Fibroblast of mammary gland (primary cell): Measurements from ENCODE around the gene MORN3.
A peak's percentile ranks its signal among the peaks of the same experiment; 100 is the strongest.
"Not testable (repeated sequence)": the region's sequence is repeated elsewhere in the genome, so short reads cannot be mapped to it uniquely, and the experiment has no call there.

Experiments used
- DNase-seq: peaks from one replicate; pipeline ENCODE4 v3.0.0-alpha.2; 2010; ENCODE audit warnings: low read depth
- H3K4me3 ChIP-seq: 2 replicates; pipeline ENCODE4 v1.5.1; 2011; ENCODE audit warnings: low read depth, mild to moderate bottlenecking, low read length, moderate library complexity; ENCODE audit not compliant: control insufficient read depth
- TF ChIP-seq, protein P1 (sequence below): conservative IDR thresholded peaks from 2 replicates; pipeline ENCODE4 v1.5.1; 2011; ENCODE audit warnings: low read depth, low read length, inconsistent platforms; ENCODE audit not compliant: control insufficient read depth, insufficient read depth

MORN3 gene

GRCh38 chr12:121712461-121713256, 43.2 kb upstream of the MORN3 start, which contains the start of gene TMEM120B:
Gene TMEM120B (plus strand): TSS chr12:121712752. CDS start chr12:121712896, 144 bp downstream.
- peak within 1 kb of the TSS; percentile 82 for H3K4me3 ChIP-seq
- peak; percentile 56 for DNase-seq
- TF ChIP-seq, protein P1, sequence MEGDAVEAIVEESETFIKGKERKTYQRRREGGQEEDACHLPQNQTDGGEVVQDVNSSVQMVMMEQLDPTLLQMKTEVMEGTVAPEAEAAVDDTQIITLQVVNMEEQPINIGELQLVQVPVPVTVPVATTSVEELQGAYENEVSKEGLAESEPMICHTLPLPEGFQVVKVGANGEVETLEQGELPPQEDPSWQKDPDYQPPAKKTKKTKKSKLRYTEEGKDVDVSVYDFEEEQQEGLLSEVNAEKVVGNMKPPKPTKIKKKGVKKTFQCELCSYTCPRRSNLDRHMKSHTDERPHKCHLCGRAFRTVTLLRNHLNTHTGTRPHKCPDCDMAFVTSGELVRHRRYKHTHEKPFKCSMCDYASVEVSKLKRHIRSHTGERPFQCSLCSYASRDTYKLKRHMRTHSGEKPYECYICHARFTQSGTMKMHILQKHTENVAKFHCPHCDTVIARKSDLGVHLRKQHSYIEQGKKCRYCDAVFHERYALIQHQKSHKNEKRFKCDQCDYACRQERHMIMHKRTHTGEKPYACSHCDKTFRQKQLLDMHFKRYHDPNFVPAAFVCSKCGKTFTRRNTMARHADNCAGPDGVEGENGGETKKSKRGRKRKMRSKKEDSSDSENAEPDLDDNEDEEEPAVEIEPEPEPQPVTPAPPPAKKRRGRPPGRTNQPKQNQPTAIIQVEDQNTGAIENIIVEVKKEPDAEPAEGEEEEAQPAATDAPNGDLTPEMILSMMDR = no peak

GRCh38 chr12:121712190-121712460, 42.7 kb upstream of the MORN3 start:
- H3K4me3 ChIP-seq = peak overlapping the region; percentile 53
- peak; percentile 30 for DNase-seq
- TF ChIP-seq, protein P1 = no peak

DNA sequence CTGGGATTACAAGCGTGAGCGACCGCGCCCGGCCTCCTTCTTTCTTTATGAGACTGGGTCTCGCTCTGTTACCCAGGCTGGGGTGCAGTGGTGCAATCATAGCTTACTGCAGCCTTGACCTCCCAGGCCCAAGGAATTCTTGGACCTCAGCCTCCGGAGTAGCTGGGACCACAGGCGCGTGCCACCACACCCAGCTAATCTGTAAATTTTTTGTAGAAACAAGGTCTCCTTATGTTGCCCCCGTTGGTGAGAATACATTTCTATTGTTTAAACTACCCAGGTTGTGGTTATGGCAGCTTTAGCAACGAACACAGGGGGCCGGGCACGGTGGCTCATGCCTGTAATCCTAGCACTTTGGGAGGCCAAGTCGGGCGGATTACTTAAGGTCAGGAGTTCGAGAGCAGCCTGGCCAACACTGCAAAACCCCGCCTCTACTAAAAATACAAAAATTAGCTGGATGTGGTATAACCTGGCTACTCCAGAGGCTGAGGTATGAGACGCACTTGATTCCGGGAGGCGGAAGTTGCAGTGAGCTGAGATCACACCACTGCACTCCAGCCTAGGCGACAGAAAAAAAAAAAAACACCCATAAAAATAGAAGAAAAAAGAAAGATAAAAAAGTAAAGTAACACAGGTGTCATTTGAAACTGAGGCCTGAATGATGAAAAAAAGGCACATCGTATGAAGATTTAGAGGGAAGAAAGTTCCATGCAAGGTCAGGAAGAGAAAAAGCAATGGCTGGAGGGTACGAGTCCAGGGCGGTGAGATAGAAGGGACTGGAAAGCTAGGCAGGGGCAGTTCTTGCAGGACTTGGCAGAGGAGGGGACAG, 42.1 kb upstream of the MORN3 start:
- H3K4me3 ChIP-seq = peak overlapping the region; percentile 53
- peak; percentile 29 for DNase-seq
- TF ChIP-seq, protein P1 = no peak

- peak; percentile 83 for DNase-seq
- TF ChIP-seq, protein P1 = peak; percentile 5
- H3K4me3 ChIP-seq = no peak overlapping the region
Measured at GRCh38 chr12:121709478-121709961, 40.1 kb upstream of the MORN3 start.

- not testable (repeated sequence) for DNase-seq, H3K4me3 ChIP-seq
Measured at GRCh38 chr12:121709064-121709424, 39.6 kb upstream of the MORN3 start.

DNA sequence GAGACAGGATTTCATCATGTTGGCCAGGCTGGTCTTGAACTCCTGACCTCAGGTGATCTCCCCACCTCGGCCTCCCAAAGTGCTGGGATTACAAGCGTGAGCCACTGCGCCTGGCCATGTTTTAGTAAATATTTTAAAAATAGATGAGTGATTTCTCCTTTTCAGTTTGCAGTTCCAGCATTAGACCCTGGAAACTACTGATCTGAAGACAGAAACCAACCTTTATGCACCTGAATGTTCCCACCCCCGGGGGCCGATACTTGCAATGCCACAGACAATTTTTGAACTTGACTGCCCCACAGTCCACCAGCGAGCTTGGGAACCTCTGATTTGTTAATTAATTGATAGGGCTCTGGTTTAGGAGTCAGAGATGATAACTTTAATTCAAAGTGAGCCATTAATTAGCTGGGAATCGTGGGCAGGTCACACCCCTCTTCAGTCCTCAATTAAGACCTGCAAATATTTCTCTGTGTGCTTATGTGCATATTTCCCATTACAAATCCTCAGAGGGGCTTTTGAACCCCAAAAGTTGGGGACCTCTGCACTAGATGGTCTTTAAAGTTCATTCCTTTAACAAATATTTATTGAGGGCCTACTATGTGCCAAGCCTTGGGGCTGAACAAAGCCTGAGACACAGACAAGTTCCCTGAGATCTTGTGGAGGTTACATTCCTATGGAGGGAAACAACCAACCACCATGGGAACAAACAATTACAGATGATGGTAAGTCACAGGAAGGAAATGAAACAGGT, 39.0 kb upstream of the MORN3 start:
- DNase-seq = no peak
- TF ChIP-seq, protein P1 = no peak
- H3K4me3 ChIP-seq = no peak overlapping the region
